HepG2 (cell line): Measurements from ENCODE around the gene TMEM190. TPM values are rescaled to one million over a fixed set of nuclear protein-coding genes. Genes with fewer than 3 reads are reported as not detected.

Experiments
- ARID3A ChIP-seq: IDR thresholded peaks from 2 replicates; pipeline ENCODE4 v1.6.1; 2012; ENCODE audit warnings: low read depth, low read length, improper control_type of control experiment
- ELF1 ChIP-seq: sonication (generic); formaldehyde crosslinking; IDR thresholded peaks from 2 replicates; pipeline ENCODE4 v1.4.0; 2020; ENCODE audit warnings: missing genetic modification reagents
- FOSL2 ChIP-seq: sonication (generic); formaldehyde crosslinking; IDR thresholded peaks from 2 replicates; pipeline ENCODE4 v1.4.0; 2020; ENCODE audit warnings: missing genetic modification reagents
- FOXK2 ChIP-seq: fragments of 450-650 bp; IDR thresholded peaks from 2 replicates; pipeline ENCODE4 v1.6.1; 2016
- FOXO4 ChIP-seq: sonication (generic); formaldehyde crosslinking; conservative IDR thresholded peaks from 2 replicates; pipeline ENCODE4 v1.8.1; 2023; ENCODE audit warnings: missing genetic modification reagents
- GATAD2A ChIP-seq: IDR thresholded peaks from 2 replicates; pipeline ENCODE4 v1.6.1; 2016
- HNF1B ChIP-seq: sonication (generic); formaldehyde crosslinking; IDR thresholded peaks from 2 replicates; pipeline ENCODE4 v1.5.1; 2020; ENCODE audit warnings: mild to moderate bottlenecking, moderate library complexity, missing genetic modification reagents
- HNF4A ChIP-seq: sonication (generic); formaldehyde crosslinking; IDR thresholded peaks from 2 replicates; pipeline ENCODE4 v1.4.0; 2020; ENCODE audit warnings: missing genetic modification reagents
- JDP2 ChIP-seq: sonication (generic); formaldehyde crosslinking; IDR thresholded peaks from 2 replicates; pipeline ENCODE4 v1.8.1; 2022; ENCODE audit warnings: missing genetic modification reagents, borderline replicate concordance
- KDM3A ChIP-seq: IDR thresholded peaks from 2 replicates; pipeline ENCODE4 v1.6.1; 2018; ENCODE audit warnings: low read depth, missing compliant biosample characterization
- KLF16 ChIP-seq, 2 experiments: sonication (generic) in 1 of 2; formaldehyde crosslinking in 1 of 2; IDR thresholded peaks; 2 replicates each; pipeline versions ENCODE4 v1.6.1 to v1.8.0; 2016 to 2023; ENCODE audit warnings: missing genetic modification reagents in 2 of 2, missing compliant biosample characterization in 1 of 2
- MBD4 ChIP-seq: IDR thresholded peaks from 2 replicates; pipeline ENCODE4 v1.6.1; 2012; ENCODE audit warnings: low read length, inconsistent platforms, borderline replicate concordance
- MIXL1 ChIP-seq: IDR thresholded peaks from 2 replicates; pipeline ENCODE4 v1.6.1; 2016
- NCOR1 ChIP-seq: fragments of 200-600 bp; sonication (generic); IDR thresholded peaks from 2 replicates; pipeline ENCODE4 v1.7.0; 2017; ENCODE audit warnings: antibody characterized with exemption, low read length, borderline replicate concordance
- ONECUT2 ChIP-seq: sonication (generic); formaldehyde crosslinking; IDR thresholded peaks from 2 replicates; pipeline ENCODE4 v1.4.0; 2020; ENCODE audit warnings: missing genetic modification reagents
- RXRB ChIP-seq: IDR thresholded peaks from 2 replicates; pipeline ENCODE4 v1.6.1; 2016; ENCODE audit warnings: borderline replicate concordance, missing genetic modification reagents, missing compliant biosample characterization
- SAP130 ChIP-seq: IDR thresholded peaks from 2 replicates; pipeline ENCODE4 v1.6.1; 2016; ENCODE audit warnings: low read depth
- STAG1 ChIP-seq: sonication (generic); formaldehyde crosslinking; IDR thresholded peaks from 2 replicates; pipeline ENCODE4 v1.4.0; 2020; ENCODE audit warnings: missing genetic modification reagents
- THAP11 ChIP-seq: IDR thresholded peaks from 2 replicates; pipeline ENCODE4 v1.6.1; 2016; ENCODE audit warnings: missing biosample characterization, missing genetic modification reagents
- XRCC5 ChIP-seq: fragments of 200-400 bp; formaldehyde crosslinking; optimal IDR thresholded peaks from 2 replicates; pipeline ENCODE3; 2017; ENCODE audit warnings: mild to moderate bottlenecking, low read length
- YEATS2 ChIP-seq: sonication (generic); formaldehyde crosslinking; IDR thresholded peaks from 2 replicates; pipeline ENCODE4 v1.4.0; 2020; ENCODE audit warnings: missing genetic modification reagents, borderline replicate concordance
- ZFP91 ChIP-seq: sonication (generic); formaldehyde crosslinking; IDR thresholded peaks from 2 replicates; pipeline ENCODE4 v1.9.0; 2022; ENCODE audit warnings: missing genetic modification reagents, mild to moderate bottlenecking, borderline replicate concordance
- ZNF136 ChIP-seq: sonication (generic); formaldehyde crosslinking; IDR thresholded peaks from 2 replicates; pipeline ENCODE4 v1.8.1; 2022; ENCODE audit warnings: low read depth, mild to moderate bottlenecking, moderate library complexity, missing genetic modification reagents
- ZNF264 ChIP-seq: sonication (generic); formaldehyde crosslinking; IDR thresholded peaks from 2 replicates; pipeline ENCODE4 v1.4.0; 2020; ENCODE audit warnings: missing genetic modification reagents
- ZNF331 ChIP-seq: sonication (generic); formaldehyde crosslinking; IDR thresholded peaks from 2 replicates; pipeline ENCODE4 v1.4.0; 2020; ENCODE audit warnings: missing genetic modification reagents
- ZNF614 ChIP-seq: IDR thresholded peaks from 2 replicates; pipeline ENCODE4 v1.6.1; 2018; ENCODE audit warnings: missing biosample characterization, missing genetic modification reagents, inconsistent platforms, borderline replicate concordance
- polyA plus RNA-seq, 8 experiments: library from polyadenylated mRNA; depleted of rRNA in 3 of 8; stranded (reverse) in 7 of 8; unstranded in 1 of 8; fragments of >200 nt; fragmentation: Illumina TruSeq in 4 of 8; extraction: Trizol in 4 of 8; gene quantifications; 2 replicates each; pipeline versions ENCODE4 v1.2.1 to v1.2.3, GENCODE V29; 2011 to 2016; ENCODE audit warnings: low read depth in 4 of 8, missing spikeins in 1 of 8, mixed read lengths in 1 of 8; ENCODE audit not compliant: insufficient read depth in 1 of 8
- total RNA-seq, 5 experiments: library from RNA; depleted of rRNA; stranded (reverse); fragments of >200 nt; fragmentation: Illumina TruSeq; extraction: Trizol; gene quantifications; 2 replicates each; pipeline ENCODE4 v1.2.3, GENCODE V29; 2016; ENCODE audit warnings: low read depth in 1 of 5

TMEM190 gene
- total and polyA plus RNA-seq, 2 of the 13 experiments (the other 11 are each of a cell fraction or from before 2014, with no cell fraction given) = 0.35 to 0.83 TPM

- 0 out of 4 replicates have a peak, but pooled peaks of 1 of the 2 experiments have one; percentile 20 for TF ChIP-seq KLF16 (CRISPR knock-in tag; IDR thresholded peaks at IDR 0.05)
- no peak for TF ChIP-seq FOXO4 (CRISPR knock-in tag)
- TF ChIP-seq FOXK2 = no peak
- no peak for TF ChIP-seq JDP2
- 0 out of 2 replicates have a peak, but pooled peaks have one; percentile 18 for TF ChIP-seq ZNF331 (CRISPR knock-in tag)
- peak; percentile 25; the same call in 1 of the 2 replicates for TF ChIP-seq FOSL2
- peak; percentile 32; the same call in 1 of the 2 replicates for TF ChIP-seq ELF1 (CRISPR knock-in tag)
- peak; percentile 76 for TF ChIP-seq ONECUT2 (CRISPR knock-in tag)
- TF ChIP-seq ZNF136 = no peak
- TF ChIP-seq YEATS2 (CRISPR knock-in tag) = 0 out of 2 replicates have a peak, but pooled peaks have one; percentile 11
- TF ChIP-seq HNF1B = 0 out of 2 replicates have a peak, but pooled peaks have one; percentile 31
- 0 out of 2 replicates have a peak, but pooled peaks have one; percentile 17 for TF ChIP-seq THAP11 (CRISPR knock-in tag)
- peak; percentile 37; the same call in 1 of the 2 replicates for TF ChIP-seq RXRB (CRISPR knock-in tag)
- no peak for TF ChIP-seq ZNF614 (CRISPR knock-in tag)
- peak; percentile 88 for TF ChIP-seq MIXL1 (CRISPR knock-in tag)
- TF ChIP-seq GATAD2A = peak; percentile 28; the same call in 1 of the 2 replicates
- 0 out of 2 replicates have a peak, but pooled peaks have one; percentile 53 for TF ChIP-seq KDM3A (CRISPR knock-in tag)
- TF ChIP-seq SAP130 = peak; percentile 39
- peak; percentile 98 for TF ChIP-seq STAG1
- peak; percentile 66; the same call in 1 of the 2 replicates for TF ChIP-seq ARID3A
- TF ChIP-seq MBD4 = no peak
- no peak for TF ChIP-seq NCOR1
- peak; percentile 22 for TF ChIP-seq XRCC5
- TF ChIP-seq ZFP91 (CRISPR knock-in tag) = 0 out of 2 replicates have a peak, but pooled peaks have one; percentile 7
- TF ChIP-seq ZNF264 (CRISPR knock-in tag) = peak; percentile 73; the same call in 1 of the 2 replicates
- peak; percentile 58 for TF ChIP-seq HNF4A (CRISPR knock-in tag)
These were observed 41.6 kb downstream of the TMEM190 start (continued) for GRCh38 chr19:55418185-55418584.
